GM12878 (cell line): ENCODE measurements around the gene SNX10. TPM values are rescaled to one million over a fixed set of nuclear protein-coding genes. Genes with fewer than 3 reads are reported as not detected.

ENCODE experiments used
- ATAC-seq: fragments of 200-7000 bp; cut with Tn5 transposase; 3 replicates; pipeline ENCODE4 v1.9.1; 2020; ENCODE audit warnings: mild to moderate bottlenecking, moderate library complexity
- BruUV-seq: library from RNA; stranded (reverse); fragments of 400-500 nt; replicated peaks from 2 replicates; lab custom pipeline; 2021; lab: Mats Ljungman, UMichigan
- CTCF ChIA-PET: fragments of 300-600 bp; sonication (Branson Sonifier 250); formaldehyde crosslinking; extraction: SDS; loops from one replicate; lab custom pipeline; 2021; ENCODE audit warnings: inconsistent platforms; lab: Yijun Ruan, JAX
- POLR2A ChIA-PET: fragments of 350-600 bp; formaldehyde crosslinking; extraction: SDS; loops from one replicate; lab custom pipeline; 2021; ENCODE audit warnings: inconsistent platforms; lab: Charles Lee
- RAD21 ChIA-PET: fragments of 300-600 bp; sonication (Branson Sonifier 250); formaldehyde crosslinking; loops from one replicate; lab custom pipeline; 2023; ENCODE audit warnings: antibody characterized with exemption; ENCODE audit not compliant: unreplicated experiment; lab: Charles Lee
- SMC1A ChIA-PET: fragments of 300-600 bp; sonication (Branson Sonifier 250); formaldehyde crosslinking; loops from one replicate; lab custom pipeline; 2023; ENCODE audit not compliant: unreplicated experiment, uncharacterized antibody; lab: Charles Lee
- DNase-seq: peaks from one replicate; pipeline ENCODE4 v3.0.0-alpha.2; 2011; ENCODE audit warnings: low read depth, low spot score
- FAIRE-seq: peaks from 3 replicates; lab custom pipeline; 2011; peaks lifted over from hg19 to GRCh38; lab: Jason Lieb, UNC
- H2AFZ ChIP-seq: 2 replicates; pipeline ENCODE4 v1.6.0; 2011; ENCODE audit warnings: low read depth, low read length, control low read depth; ENCODE audit not compliant: control insufficient read depth
- H3K27ac ChIP-seq: 2 replicates; pipeline ENCODE4 v1.5.1; 2011; ENCODE audit warnings: control low read depth; ENCODE audit not compliant: control insufficient read depth, insufficient read depth
- H3K27me3 ChIP-seq, 2 experiments: replicated peaks in 1 of 2; 2 replicates each; pipeline versions ENCODE4 v1.6.0 to v1.6.1; 2011; ENCODE audit warnings: low read length in 1 of 2; ENCODE audit not compliant: control insufficient read depth in 2 of 2, insufficient read depth in 2 of 2
- H3K36me3 ChIP-seq, 2 experiments: 2 replicates each; pipeline ENCODE4 v1.5.1; 2011; ENCODE audit warnings: low read length in 1 of 2; ENCODE audit not compliant: control insufficient read depth in 2 of 2, insufficient read depth in 2 of 2
- H3K4me1 ChIP-seq: 2 replicates; pipeline ENCODE4 v1.6.1; 2011; ENCODE audit warnings: mild to moderate bottlenecking, low read length, moderate library complexity, mixed read lengths; ENCODE audit not compliant: control insufficient read depth, insufficient read depth
- H3K4me2 ChIP-seq: 2 replicates; pipeline ENCODE4 v1.6.0; 2011; ENCODE audit warnings: control low read depth; ENCODE audit not compliant: control insufficient read depth, insufficient read depth
- H3K4me3 ChIP-seq: fragments of 200-600 bp; sonication (generic); 2 replicates; pipeline ENCODE4 v1.5.1; 2016
- H3K79me2 ChIP-seq: 2 replicates; pipeline ENCODE4 v1.6.0; 2011; ENCODE audit warnings: low read length; ENCODE audit not compliant: control insufficient read depth, insufficient read depth
- H3K9ac ChIP-seq: 2 replicates; pipeline ENCODE4 v1.8.0; 2011; ENCODE audit warnings: low read length, control low read depth, mixed read lengths; ENCODE audit not compliant: control insufficient read depth, insufficient read depth
- H3K9me3 ChIP-seq: replicated peaks from 3 replicates; pipeline ENCODE4 v1.5.1; 2011; ENCODE audit warnings: mild to moderate bottlenecking, low read length; ENCODE audit not compliant: control insufficient read depth, insufficient read depth
- H4K20me1 ChIP-seq: 2 replicates; pipeline ENCODE4 v1.6.0; 2011; ENCODE audit not compliant: control insufficient read depth, insufficient read depth
- BCLAF1 ChIP-seq: fragments of 450-650 bp; IDR thresholded peaks from 2 replicates; pipeline ENCODE4 v1.6.1; 2017; ENCODE audit warnings: antibody characterized with exemption, mild to moderate bottlenecking, moderate library complexity
- BRCA1 ChIP-seq: IDR thresholded peaks from 2 replicates; pipeline ENCODE4 v1.6.1; 2011; ENCODE audit warnings: low read depth, low read length, improper control_type of control experiment
- EGR1 ChIP-seq, 2 experiments: IDR thresholded peaks; 1 replicate in 1 of 2; 2 replicates in 1 of 2; pipeline ENCODE4 v1.6.1; 2011 to 2012; ENCODE audit warnings: low read depth in 2 of 2, low read length in 2 of 2, borderline replicate concordance in 1 of 2, mild to moderate bottlenecking in 1 of 2, moderate library complexity in 1 of 2
- HCFC1 ChIP-seq: fragments of 150-350 bp; IDR thresholded peaks from 2 replicates; pipeline ENCODE4 v1.6.1; 2014; ENCODE audit warnings: low read length
- LARP7 ChIP-seq: fragments of 450-650 bp; IDR thresholded peaks from 2 replicates; pipeline ENCODE4 v1.6.1; 2017; ENCODE audit warnings: mild to moderate bottlenecking
- RBBP5 ChIP-seq: fragments of 200-600 bp; sonication (generic); conservative IDR thresholded peaks from 2 replicates; pipeline ENCODE4 v1.6.1; 2016
- SMC3 ChIP-seq: IDR thresholded peaks from 2 replicates; pipeline ENCODE4 v1.6.1; 2011; ENCODE audit warnings: low read length, improper control_type of control experiment, borderline replicate concordance
- SP1 ChIP-seq: IDR thresholded peaks from one replicate; pipeline ENCODE4 v1.6.1; 2011; ENCODE audit warnings: low read depth, low read length
- WRNIP1 ChIP-seq: IDR thresholded peaks from 2 replicates; pipeline ENCODE4 v1.6.1; 2011; ENCODE audit warnings: low read depth, low read length, improper control_type of control experiment, borderline replicate concordance
- WGBS: methylation state at CpG from one replicate; pipeline ENCODE4 v1.1.6; 2016; ENCODE audit warnings: low lambda C conversion rate; ENCODE audit not compliant: insufficient replicate concordance, insufficient coverage; ENCODE audit errors: missing lambda C conversion rate; 5-methylcytosine and 5-hydroxymethylcytosine counted together
- in situ Hi-C: fragments of 300-500 bp; cut with MboI; formaldehyde crosslinking; loops from 9 replicates; pipeline ENCODE4 v1.14.3; 2018; ENCODE audit warnings: mixed read lengths
- intact Hi-C: fragments of 100-400 bp; cut with micrococcal nuclease; formaldehyde crosslinking; loops from one replicate; pipeline ENCODE4 v1.14.2; 2022; ENCODE audit not compliant: unreplicated experiment
- polyA plus RNA-seq, 11 experiments: library from polyadenylated mRNA; depleted of rRNA in 4 of 11; unstranded in 6 of 11; stranded (reverse) in 5 of 11; fragments of >200 nt; fragmentation: Nextera tagmentation in 4 of 11; fragmentation: Illumina TruSeq in 1 of 11; extraction: Ambion mirVana in 4 of 11; extraction: Trizol in 1 of 11; gene quantifications; 1 replicate in 1 of 11; 2 replicates in 10 of 11; pipeline versions ENCODE4 v1.2.1 to v1.2.3, GENCODE V29; 2011 to 2016; ENCODE audit warnings: inconsistent platforms in 2 of 11, missing spikeins in 2 of 11, low read depth in 1 of 11
- total RNA-seq, 4 experiments: library from RNA; depleted of rRNA in 3 of 4; stranded (reverse); fragments of >200 nt in 3 of 4; fragmentation: Illumina TruSeq in 1 of 4; extraction: Trizol in 1 of 4; gene quantifications; 2 replicates each; pipeline versions ENCODE4 v1.2.1 to v1.2.3, GENCODE V29; 2013 to 2021

SNX10 gene
- total and polyA plus RNA-seq, 10 of the 15 experiments (the other 5 are each of a cell fraction or from before 2014, with no cell fraction given) = 22.0 to 56.2 (median 30.1) TPM

DNA sequence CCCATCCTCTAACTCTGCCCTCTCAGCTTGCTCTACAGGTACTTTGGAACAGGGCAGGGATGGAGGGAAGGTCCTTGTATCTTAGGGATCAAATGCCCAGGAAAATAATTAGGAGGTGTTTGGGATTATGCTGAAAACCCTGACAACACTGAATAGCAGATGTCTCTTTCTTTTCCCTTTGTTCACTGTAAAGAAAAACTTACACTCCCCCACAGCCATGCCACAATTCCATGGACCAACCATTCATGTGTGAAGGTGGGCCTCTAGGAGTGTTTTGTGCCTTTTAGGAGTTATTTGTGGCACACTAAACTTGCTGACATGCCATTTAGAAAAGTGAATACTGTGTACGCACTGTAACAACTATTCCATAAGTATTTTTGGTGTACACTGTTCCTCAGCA, 108.1 kb downstream of the SNX10 start:
- Histone ChIP-seq H2AFZ (no peak overlapping the region), H3K4me2 (peak overlapping the region; percentile 27), H3K4me1 (peaks cover 15% of the 10 kb centered on the region; the same call in 1 of the 2 replicates), H3K4me3 (no peak overlapping the region), H3K79me2 (no peaks in the 10 kb centered on the region), H3K36me3 (no peaks in the 10 kb centered on the region), H4K20me1 (no peaks in the 10 kb centered on the region), H3K27me3 (peaks cover 0 to 2% of the 10 kb centered on the region in 2 experiments; a peak in 1 of 4 replicates), H3K9ac (no peak overlapping the region), H3K9me3 (no peaks in the 10 kb centered on the region), H3K27ac (no peak overlapping the region)
- SMC1A ChIA-PET = interaction anchor here (0.8 to 1.7 kb wide), 4 partner anchors 9 to 132 kb away, joined by 4 to 6 read pairs (median 4); no protein-coding TSS in a partner anchor
- 93% methylated on average over 1 of the region's 1 CpG for WGBS
- FAIRE-seq (no peak), ATAC-seq (no peak), DNase-seq (no peak)
- no TSS peak for BruUV-seq
- in situ Hi-C loops = no loop called here
- intact Hi-C loops = loop anchor here (5.0 kb wide), 1 partner anchor 83 kb away; no protein-coding TSS in a partner anchor
- RAD21 ChIA-PET = interaction anchor here (1.5 kb wide), 1 partner anchor 506 kb away, joined by 4 read pairs; no protein-coding TSS in a partner anchor
- no peak for TF ChIP-seq BRCA1
- no peak for TF ChIP-seq WRNIP1
- no peak for TF ChIP-seq RBBP5
- no peak for TF ChIP-seq SMC3
- no peak for TF ChIP-seq HCFC1
- CTCF ChIA-PET = interaction anchor here (1.0 to 2.1 kb wide), 3 partner anchors 10 to 507 kb away, joined by 3 to 5 read pairs (median 5); no protein-coding TSS in a partner anchor
- POLR2A ChIA-PET = interaction anchor here (1.2 kb wide), 1 partner anchor 136 kb away, joined by 3 read pairs; no protein-coding TSS in a partner anchor

DNA sequence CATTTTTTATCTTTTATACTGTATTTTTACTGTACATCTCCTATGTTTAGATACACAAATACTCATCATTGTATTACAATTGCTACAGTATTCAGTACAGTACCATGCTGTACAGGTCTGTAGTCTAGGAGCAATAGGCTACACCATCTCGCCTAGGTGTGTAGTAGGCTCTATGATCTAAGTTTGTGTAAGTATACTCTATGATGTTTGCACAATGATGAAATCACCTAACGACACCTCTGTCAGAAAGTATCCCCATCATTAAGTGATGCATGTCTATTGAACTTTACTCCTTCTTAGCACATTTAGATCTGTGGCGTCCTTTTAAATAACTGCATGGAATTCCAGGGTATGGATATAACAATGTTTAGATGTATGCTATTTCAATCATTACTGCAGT, 112.0 kb downstream of the SNX10 start:
- no peak overlapping the region for H3K27ac ChIP-seq
- BruUV-seq = no TSS peak
- ChIA-PET POLR2A (no interaction called here), SMC1A (interaction anchor here (0.7 to 1.5 kb wide), 5 partner anchors 13 to 29 kb away, joined by 3 read pairs; no protein-coding TSS in a partner anchor), CTCF (interaction anchor here (1.0 to 2.4 kb wide), 5 partner anchors 26 to 313 kb away, joined by 3 to 13 read pairs (median 3); no protein-coding TSS in a partner anchor), RAD21 (no interaction called here)
- H3K9me3 ChIP-seq = no peaks in the 10 kb centered on the region
- H3K4me1 ChIP-seq = peaks cover 11% of the 10 kb centered on the region; the same call in 1 of the 2 replicates
- WGBS = 94% methylated on average over 3 of the region's 3 CpGs
- intact Hi-C loops = no loop called here
- no peaks in the 10 kb centered on the region for H3K79me2 ChIP-seq
- FAIRE-seq (no peak), ATAC-seq (no peak), DNase-seq (no peak)
- no peak overlapping the region for H3K4me2 ChIP-seq
- H3K9ac ChIP-seq = no peak overlapping the region
- no peaks in the 10 kb centered on the region for H3K36me3 ChIP-seq
- H3K4me3 ChIP-seq = no peak overlapping the region
- in situ Hi-C loops = no loop called here
- H3K27me3 ChIP-seq = no peaks in the 10 kb centered on the region
- no peak overlapping the region for H2AFZ ChIP-seq
- H4K20me1 ChIP-seq = no peaks in the 10 kb centered on the region
- TF ChIP-seq EGR1 (IDR thresholded peaks at IDR 0.05; ENCODE audit: borderline replicate concordance in 1 of 2, low read depth in 2 of 2, low read length in 2 of 2) (no peak), BCLAF1 (no peak), LARP7 (no peak), SP1 (no peak), WRNIP1 (no peak)
